GM13976 (cell line): Measurements from ENCODE around the gene CD274.
"Not testable (repeated sequence)": the region's sequence is repeated elsewhere in the genome, so short reads cannot be mapped to it uniquely, and the experiment has no call there.

ENCODE experiments used
- DNase-seq: peaks from one replicate; pipeline ENCODE4 v3.0.0; 2012; ENCODE audit warnings: low spot score
- CTCF ChIP-seq: IDR thresholded peaks from 2 replicates; pipeline ENCODE4 v1.5.1; 2012; ENCODE audit warnings: borderline replicate concordance, mild to moderate bottlenecking; ENCODE audit not compliant: insufficient read depth; ENCODE audit errors: extremely low read depth, missing control alignments, control extremely low read depth
- in situ Hi-C: fragments of 300-500 bp; cut with MboI; formaldehyde crosslinking; loops from one replicate; pipeline ENCODE4 v1.12.0; 2022; ENCODE audit warnings: low sequenced_read_pairs, mixed read lengths, inconsistent platforms; ENCODE audit not compliant: unreplicated experiment

Gene CD274

GRCh38 chr9:5466005-5466404, 15.7 kb downstream of the CD274 start:
- no peak for TF ChIP-seq CTCF
- in situ Hi-C loops = no loop called here
- DNase-seq = no peak

GRCh38 chr9:5466766-5467165, 16.4 kb downstream of the CD274 start:
- in situ Hi-C loops = no loop called here
- no peak for DNase-seq
- TF ChIP-seq CTCF = no peak

GRCh38 chr9:5468850-5469249, 18.5 kb downstream of the CD274 start:
- TF ChIP-seq CTCF = no peak
- in situ Hi-C loops = no loop called here
- DNase-seq = no peak

GRCh38 chr9:5470122-5470521, 19.8 kb downstream of the CD274 start:
- no peak for DNase-seq
- TF ChIP-seq CTCF = no peak
- in situ Hi-C loops = no loop called here

- in situ Hi-C loops = no loop called here
- TF ChIP-seq CTCF = no peak
- no peak for DNase-seq
Measured at GRCh38 chr9:5470816-5471215, 20.5 kb downstream of the CD274 start.

GRCh38 chr9:5475611-5476010, 25.3 kb downstream of the CD274 start:
- in situ Hi-C loops, DNase-seq: not testable (repeated sequence)

- no peak for DNase-seq
- in situ Hi-C loops = no loop called here
- no peak for TF ChIP-seq CTCF
Measured at GRCh38 chr9:5478206-5478605, 27.9 kb downstream of the CD274 start.
